GM12878 (cell line): ENCODE data around the gene GABBR1.

Source experiments
- RAD51 ChIP-seq: fragments of 450-650 bp; IDR thresholded peaks from 2 replicates; pipeline ENCODE4 v1.6.1; 2016; ENCODE audit warnings: moderate library complexity, mild to moderate bottlenecking, inconsistent platforms
- ZNF274 ChIP-seq: IDR thresholded peaks from one replicate; pipeline ENCODE4 v1.8.0; 2011; ENCODE audit not compliant: insufficient read length, insufficient read depth

- TF ChIP-seq RAD51, result no peak
- TF ChIP-seq ZNF274, result no peak
These were observed 69.5 kb downstream of the GABBR1 start for GRCh38 chr6:29563435-29563965.
